ENCODE measurements around the gene FILIP1L.

DNA sequence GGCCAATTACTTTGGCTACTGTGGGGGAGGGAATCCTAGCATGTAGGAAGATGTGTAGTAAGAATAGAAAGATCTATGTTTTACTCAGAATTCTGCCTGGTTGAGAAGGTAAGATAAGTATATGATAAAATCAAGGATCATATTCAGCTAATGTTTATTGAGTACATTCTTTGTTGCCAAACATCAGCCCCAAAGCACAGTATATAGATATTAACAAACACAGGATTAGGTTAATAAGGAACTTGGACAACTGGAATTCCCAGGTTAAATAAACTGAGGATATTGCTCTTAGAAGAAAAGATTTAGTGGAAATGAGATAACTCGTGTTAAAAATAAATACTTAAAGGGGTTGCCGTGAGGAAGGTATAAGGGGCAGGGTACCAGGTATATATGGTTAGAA is 129.6 kb downstream of the FILIP1L start:
- TF ChIP-seq POLR2A (IDR thresholded peaks at IDR 0.05): no peak
- TF ChIP-seq, protein P1, sequence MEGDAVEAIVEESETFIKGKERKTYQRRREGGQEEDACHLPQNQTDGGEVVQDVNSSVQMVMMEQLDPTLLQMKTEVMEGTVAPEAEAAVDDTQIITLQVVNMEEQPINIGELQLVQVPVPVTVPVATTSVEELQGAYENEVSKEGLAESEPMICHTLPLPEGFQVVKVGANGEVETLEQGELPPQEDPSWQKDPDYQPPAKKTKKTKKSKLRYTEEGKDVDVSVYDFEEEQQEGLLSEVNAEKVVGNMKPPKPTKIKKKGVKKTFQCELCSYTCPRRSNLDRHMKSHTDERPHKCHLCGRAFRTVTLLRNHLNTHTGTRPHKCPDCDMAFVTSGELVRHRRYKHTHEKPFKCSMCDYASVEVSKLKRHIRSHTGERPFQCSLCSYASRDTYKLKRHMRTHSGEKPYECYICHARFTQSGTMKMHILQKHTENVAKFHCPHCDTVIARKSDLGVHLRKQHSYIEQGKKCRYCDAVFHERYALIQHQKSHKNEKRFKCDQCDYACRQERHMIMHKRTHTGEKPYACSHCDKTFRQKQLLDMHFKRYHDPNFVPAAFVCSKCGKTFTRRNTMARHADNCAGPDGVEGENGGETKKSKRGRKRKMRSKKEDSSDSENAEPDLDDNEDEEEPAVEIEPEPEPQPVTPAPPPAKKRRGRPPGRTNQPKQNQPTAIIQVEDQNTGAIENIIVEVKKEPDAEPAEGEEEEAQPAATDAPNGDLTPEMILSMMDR (IDR thresholded peaks at IDR 0.05): no peak

Data from heart left ventricle (tissue), 13 donors.